Keratinocyte (primary cell): ENCODE measurements around the gene MAPK8. TPM values are rescaled to one million over a fixed set of nuclear protein-coding genes. Genes with fewer than 3 reads are reported as not detected.

ENCODE experiments used
- DNase-seq: peaks from one replicate; pipeline ENCODE4 v3.0.0-alpha.2; 2011; ENCODE audit warnings: low read depth, missing footprints, low spot score
- FAIRE-seq: peaks from 2 replicates; lab custom pipeline; 2011; peaks lifted over from hg19 to GRCh38; lab: Jason Lieb, UNC
- H2AFZ ChIP-seq: 2 replicates; pipeline ENCODE4 v1.6.0; 2012; ENCODE audit warnings: low read length, control low read depth, inconsistent platforms; ENCODE audit not compliant: control insufficient read depth
- H3K27ac ChIP-seq: 2 replicates; pipeline ENCODE4 v1.5.1; 2011; ENCODE audit warnings: low read length; ENCODE audit not compliant: control insufficient read depth, insufficient read depth
- H3K27me3 ChIP-seq: 3 replicates; pipeline ENCODE4 v1.6.0; 2011; ENCODE audit warnings: low read length; ENCODE audit not compliant: control insufficient read depth, insufficient read depth; ENCODE audit errors: extremely low read depth
- H3K36me3 ChIP-seq, 2 experiments: 2 replicates in 1 of 2; 3 replicates in 1 of 2; pipeline ENCODE4 v1.5.1; 2011; ENCODE audit warnings: low read length in 2 of 2, mild to moderate bottlenecking in 1 of 2; ENCODE audit not compliant: control insufficient read depth in 2 of 2, insufficient read depth in 2 of 2; ENCODE audit errors: extremely low read depth in 1 of 2
- H3K4me1 ChIP-seq: 3 replicates; pipeline ENCODE4 v1.5.1; 2011; ENCODE audit warnings: low read length; ENCODE audit not compliant: control insufficient read depth, insufficient read depth; ENCODE audit errors: extremely low read depth
- H3K4me2 ChIP-seq: 3 replicates; pipeline ENCODE4 v1.6.0; 2011; ENCODE audit warnings: low read depth, low read length; ENCODE audit not compliant: control insufficient read depth, insufficient read depth; ENCODE audit errors: extremely low read depth
- H3K4me3 ChIP-seq, 3 experiments: fragments of 200-600 bp in 1 of 3; sonication (generic) in 1 of 3; 2 replicates in 2 of 3; 3 replicates in 1 of 3; pipeline ENCODE4 v1.5.1; 2011 to 2016; ENCODE audit warnings: low read length in 3 of 3, mild to moderate bottlenecking in 3 of 3, control low read depth in 2 of 3, inconsistent platforms in 1 of 3, low read depth in 1 of 3, mixed read lengths in 1 of 3, mixed run types in 1 of 3, moderate library complexity in 1 of 3; ENCODE audit not compliant: control insufficient read depth in 2 of 3, insufficient read depth in 2 of 3; ENCODE audit errors: extremely low read depth in 1 of 3
- H3K79me2 ChIP-seq: 2 replicates; pipeline ENCODE4 v1.6.0; 2012; ENCODE audit warnings: low read length; ENCODE audit not compliant: control insufficient read depth, insufficient read depth
- H3K9ac ChIP-seq: 3 replicates; pipeline ENCODE4 v1.6.0; 2011; ENCODE audit warnings: low read length; ENCODE audit not compliant: control insufficient read depth, insufficient read depth; ENCODE audit errors: extremely low read depth
- H3K9me1 ChIP-seq: 3 replicates; pipeline ENCODE4 v1.6.0; 2011; ENCODE audit warnings: low read length; ENCODE audit not compliant: control insufficient read depth, insufficient read depth; ENCODE audit errors: extremely low read depth
- H3K9me3 ChIP-seq: 2 replicates; pipeline ENCODE4 v1.5.1; 2012; ENCODE audit warnings: low read depth, low read length; ENCODE audit not compliant: control insufficient read depth
- H4K20me1 ChIP-seq: 3 replicates; pipeline ENCODE4 v1.6.0; 2011; ENCODE audit warnings: low read length; ENCODE audit not compliant: control insufficient read depth, insufficient read depth; ENCODE audit errors: extremely low read depth
- EZH2 ChIP-seq: IDR thresholded peaks from one replicate; pipeline ENCODE4 v1.6.1; 2012; ENCODE audit warnings: inconsistent platforms, mild to moderate bottlenecking, low read length, moderate library complexity
- dilution Hi-C: fragments of 300-500 bp; cut with MboI; formaldehyde crosslinking; loops from one replicate; pipeline ENCODE4 v1.7.0; 2020; ENCODE audit warnings: low sequenced_read_pairs; ENCODE audit not compliant: extremely low pct_ligation_motif_present
- polyA plus RNA-seq, 5 experiments: library from polyadenylated mRNA; depleted of rRNA in 3 of 5; stranded (reverse) in 3 of 5; stranded (forward) in 1 of 5; unstranded in 1 of 5; fragments of >200 nt; gene quantifications; 1 replicate in 1 of 5; 2 replicates in 3 of 5; 3 replicates in 1 of 5; pipeline versions ENCODE4 v1.2.1 to v1.2.3, GENCODE V29; 2011 to 2012; ENCODE audit warnings: missing spikeins in 2 of 5, low read depth in 1 of 5, low replicate concordance in 1 of 5
- TF ChIP-seq, protein P1 (sequence below), 3 experiments: IDR thresholded peaks in 1 of 3; conservative IDR thresholded peaks in 1 of 3; optimal IDR thresholded peaks in 1 of 3; 2 replicates in 2 of 3; 3 replicates in 1 of 3; pipeline versions ENCODE3 to v1.5.1; 2011; ENCODE audit warnings: low read length in 3 of 3, mild to moderate bottlenecking in 3 of 3, moderate library complexity in 2 of 3, control low read depth in 1 of 3, inconsistent platforms in 1 of 3; ENCODE audit not compliant: insufficient read depth in 2 of 3; ENCODE audit errors: extremely low read depth in 1 of 3

The MAPK8 gene
- polyA plus RNA-seq, 1 donor (not counting 4 experiments of a cell fraction or from before 2014, with no cell fraction given) = 39.8 TPM

DNA sequence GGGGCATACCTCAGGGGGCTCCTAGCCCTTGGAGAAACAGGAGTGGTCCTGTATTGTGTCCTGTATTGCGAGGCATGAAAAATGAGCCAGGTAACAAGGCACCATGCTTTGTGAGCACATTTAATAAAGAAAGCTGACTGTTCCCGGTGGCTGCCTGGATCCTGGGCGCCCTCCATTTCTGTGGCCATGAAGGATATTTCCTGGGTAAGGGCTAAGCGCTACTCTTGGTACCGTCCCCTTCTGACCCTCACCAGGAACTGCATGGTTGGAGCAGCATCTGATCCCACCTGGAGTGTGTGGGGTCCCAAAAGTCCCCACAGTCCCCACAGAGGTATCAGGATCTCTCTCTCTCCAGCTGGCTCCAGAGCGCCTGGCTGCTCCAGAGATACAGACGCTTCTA lies 139.5 kb downstream of the MAPK8 start:
- Histone ChIP-seq H3K79me2 (no peaks in the 10 kb centered on the region), H3K9me1 (no peaks in the 10 kb centered on the region), H3K4me1 (no peaks in the 10 kb centered on the region), H3K27ac (no peak overlapping the region), H3K9me3 (no peaks in the 10 kb centered on the region), H3K36me3 (peaks cover 3 to 5% of the 10 kb centered on the region in 2 experiments), H3K4me2 (no peak overlapping the region), H3K27me3 (no peaks in the 10 kb centered on the region), H3K4me3 (no peak overlapping the region), H3K9ac (no peak overlapping the region), H4K20me1 (peaks cover 4% of the 10 kb centered on the region), H2AFZ (no peak overlapping the region)
- FAIRE-seq = no peak
- dilution Hi-C loops = no loop called here
- no peak for DNase-seq
- no peak for TF ChIP-seq EZH2
- TF ChIP-seq, protein P1, sequence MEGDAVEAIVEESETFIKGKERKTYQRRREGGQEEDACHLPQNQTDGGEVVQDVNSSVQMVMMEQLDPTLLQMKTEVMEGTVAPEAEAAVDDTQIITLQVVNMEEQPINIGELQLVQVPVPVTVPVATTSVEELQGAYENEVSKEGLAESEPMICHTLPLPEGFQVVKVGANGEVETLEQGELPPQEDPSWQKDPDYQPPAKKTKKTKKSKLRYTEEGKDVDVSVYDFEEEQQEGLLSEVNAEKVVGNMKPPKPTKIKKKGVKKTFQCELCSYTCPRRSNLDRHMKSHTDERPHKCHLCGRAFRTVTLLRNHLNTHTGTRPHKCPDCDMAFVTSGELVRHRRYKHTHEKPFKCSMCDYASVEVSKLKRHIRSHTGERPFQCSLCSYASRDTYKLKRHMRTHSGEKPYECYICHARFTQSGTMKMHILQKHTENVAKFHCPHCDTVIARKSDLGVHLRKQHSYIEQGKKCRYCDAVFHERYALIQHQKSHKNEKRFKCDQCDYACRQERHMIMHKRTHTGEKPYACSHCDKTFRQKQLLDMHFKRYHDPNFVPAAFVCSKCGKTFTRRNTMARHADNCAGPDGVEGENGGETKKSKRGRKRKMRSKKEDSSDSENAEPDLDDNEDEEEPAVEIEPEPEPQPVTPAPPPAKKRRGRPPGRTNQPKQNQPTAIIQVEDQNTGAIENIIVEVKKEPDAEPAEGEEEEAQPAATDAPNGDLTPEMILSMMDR (optimal IDR thresholded peaks at IDR 0.05 in 1 of 3, IDR thresholded peaks at IDR 0.05 in 1 of 3, conservative IDR thresholded peaks at IDR 0.05 in 1 of 3; ENCODE audit: extremely low read depth in 1 of 3, insufficient read depth in 2 of 3, low read length in 3 of 3) = no peak

DNA sequence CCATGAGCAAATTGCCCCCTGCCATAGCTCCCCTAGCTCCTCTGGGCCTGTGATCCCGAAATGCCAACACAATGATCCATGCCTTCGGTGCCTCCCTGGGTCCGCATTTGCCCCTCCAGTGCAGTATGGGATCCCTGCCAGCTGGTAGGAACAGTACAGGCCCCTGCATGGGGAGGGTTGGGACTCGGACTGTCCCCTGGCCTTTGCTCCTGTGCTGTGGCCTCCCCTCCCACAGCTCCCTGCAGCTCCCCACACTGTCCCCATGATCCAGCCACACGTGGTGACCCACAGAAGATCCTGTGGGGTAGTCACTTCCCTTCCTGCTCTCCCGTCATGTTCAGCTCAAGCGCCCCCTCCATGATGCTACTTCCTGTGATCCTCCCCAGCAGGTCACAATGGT lies 140.3 kb downstream of the MAPK8 start:
- Histone ChIP-seq H3K4me1 (no peaks in the 10 kb centered on the region), H2AFZ (no peak overlapping the region), H3K4me3 (no peak overlapping the region), H3K36me3 (peaks cover 3 to 5% of the 10 kb centered on the region in 2 experiments), H4K20me1 (peaks cover 4% of the 10 kb centered on the region), H3K79me2 (no peaks in the 10 kb centered on the region), H3K27ac (no peak overlapping the region), H3K9ac (no peak overlapping the region), H3K9me1 (no peaks in the 10 kb centered on the region), H3K27me3 (no peaks in the 10 kb centered on the region), H3K4me2 (no peak overlapping the region), H3K9me3 (no peaks in the 10 kb centered on the region)
- TF ChIP-seq, protein P1 (optimal IDR thresholded peaks at IDR 0.05 in 1 of 3, IDR thresholded peaks at IDR 0.05 in 1 of 3, conservative IDR thresholded peaks at IDR 0.05 in 1 of 3; ENCODE audit: extremely low read depth in 1 of 3, insufficient read depth in 2 of 3, low read length in 3 of 3) = no peak
- no peak for TF ChIP-seq EZH2
- dilution Hi-C loops = no loop called here
- FAIRE-seq = no peak
- DNase-seq = no peak
